Choroid plexus epithelial cell (primary cell): ENCODE results near the gene NHSL2.
A peak's percentile ranks its signal among the peaks of the same experiment; 100 is the strongest.
"Not testable (repeated sequence)": the region's sequence is repeated elsewhere in the genome, so short reads cannot be mapped to it uniquely, and the experiment has no call there.

Experiments
- DNase-seq: peaks from one replicate; pipeline ENCODE4 v3.0.0-alpha.2; 2010; ENCODE audit warnings: low read depth
- H3K4me3 ChIP-seq: 2 replicates; pipeline ENCODE4 v1.5.1; 2011; ENCODE audit warnings: low read depth, mild to moderate bottlenecking, control low read depth, low read length, moderate library complexity
- TF ChIP-seq, protein P1 (sequence below): conservative IDR thresholded peaks from 2 replicates; pipeline ENCODE4 v1.5.1; 2011; ENCODE audit warnings: low read depth, mild to moderate bottlenecking, control low read depth, inconsistent platforms, low read length, moderate library complexity

Gene NHSL2

DNA sequence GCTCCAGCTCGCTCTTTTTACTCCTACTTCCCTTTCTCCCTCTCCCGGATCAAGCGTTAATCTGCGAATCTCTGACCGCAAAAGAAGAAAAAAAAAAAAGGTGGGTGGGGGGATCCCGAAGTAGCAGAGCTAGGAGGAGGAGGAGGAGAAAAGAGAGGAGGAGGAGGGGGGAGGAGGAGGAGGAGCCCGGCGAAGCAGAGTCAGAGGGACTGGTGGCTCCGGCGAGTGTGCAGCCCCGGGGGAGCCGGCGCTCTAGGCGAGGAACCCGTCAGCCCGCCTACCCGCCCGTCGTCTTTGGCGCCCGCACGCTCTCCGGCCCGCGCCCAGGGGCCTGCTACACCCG, at the start of gene NHSL2:
Gene NHSL2, plus strand, starts transcription at position 203 of the 343 bp plus-strand sequence.
- peak within 1 kb of the TSS; percentile 48 for H3K4me3 ChIP-seq
- DNase-seq = no peak

GRCh38 chrX:71867680-71868079, 43.0 kb upstream of the NHSL2 start:
- TF ChIP-seq, protein P1, sequence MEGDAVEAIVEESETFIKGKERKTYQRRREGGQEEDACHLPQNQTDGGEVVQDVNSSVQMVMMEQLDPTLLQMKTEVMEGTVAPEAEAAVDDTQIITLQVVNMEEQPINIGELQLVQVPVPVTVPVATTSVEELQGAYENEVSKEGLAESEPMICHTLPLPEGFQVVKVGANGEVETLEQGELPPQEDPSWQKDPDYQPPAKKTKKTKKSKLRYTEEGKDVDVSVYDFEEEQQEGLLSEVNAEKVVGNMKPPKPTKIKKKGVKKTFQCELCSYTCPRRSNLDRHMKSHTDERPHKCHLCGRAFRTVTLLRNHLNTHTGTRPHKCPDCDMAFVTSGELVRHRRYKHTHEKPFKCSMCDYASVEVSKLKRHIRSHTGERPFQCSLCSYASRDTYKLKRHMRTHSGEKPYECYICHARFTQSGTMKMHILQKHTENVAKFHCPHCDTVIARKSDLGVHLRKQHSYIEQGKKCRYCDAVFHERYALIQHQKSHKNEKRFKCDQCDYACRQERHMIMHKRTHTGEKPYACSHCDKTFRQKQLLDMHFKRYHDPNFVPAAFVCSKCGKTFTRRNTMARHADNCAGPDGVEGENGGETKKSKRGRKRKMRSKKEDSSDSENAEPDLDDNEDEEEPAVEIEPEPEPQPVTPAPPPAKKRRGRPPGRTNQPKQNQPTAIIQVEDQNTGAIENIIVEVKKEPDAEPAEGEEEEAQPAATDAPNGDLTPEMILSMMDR = no peak
- no peak for DNase-seq
- H3K4me3 ChIP-seq = no peak overlapping the region

More for the DNA sequence above, at the start of gene NHSL2:
- TF ChIP-seq, protein P1 = no peak

- H3K4me3 ChIP-seq, DNase-seq: not testable (repeated sequence)
Observed at GRCh38 chrX:71869566-71869965, 41.1 kb upstream of the NHSL2 start.

- TF ChIP-seq, protein P1 = peak; percentile 36
- peak; percentile 2 for DNase-seq
- no peak overlapping the region for H3K4me3 ChIP-seq
Observed at GRCh38 chrX:71870208-71871098, 40.2 kb upstream of the NHSL2 start.

- peak; percentile 4 for DNase-seq
- TF ChIP-seq, protein P1 = no peak
- no peak overlapping the region for H3K4me3 ChIP-seq
Observed at GRCh38 chrX:71871367-71871766, 39.3 kb upstream of the NHSL2 start.

DNA sequence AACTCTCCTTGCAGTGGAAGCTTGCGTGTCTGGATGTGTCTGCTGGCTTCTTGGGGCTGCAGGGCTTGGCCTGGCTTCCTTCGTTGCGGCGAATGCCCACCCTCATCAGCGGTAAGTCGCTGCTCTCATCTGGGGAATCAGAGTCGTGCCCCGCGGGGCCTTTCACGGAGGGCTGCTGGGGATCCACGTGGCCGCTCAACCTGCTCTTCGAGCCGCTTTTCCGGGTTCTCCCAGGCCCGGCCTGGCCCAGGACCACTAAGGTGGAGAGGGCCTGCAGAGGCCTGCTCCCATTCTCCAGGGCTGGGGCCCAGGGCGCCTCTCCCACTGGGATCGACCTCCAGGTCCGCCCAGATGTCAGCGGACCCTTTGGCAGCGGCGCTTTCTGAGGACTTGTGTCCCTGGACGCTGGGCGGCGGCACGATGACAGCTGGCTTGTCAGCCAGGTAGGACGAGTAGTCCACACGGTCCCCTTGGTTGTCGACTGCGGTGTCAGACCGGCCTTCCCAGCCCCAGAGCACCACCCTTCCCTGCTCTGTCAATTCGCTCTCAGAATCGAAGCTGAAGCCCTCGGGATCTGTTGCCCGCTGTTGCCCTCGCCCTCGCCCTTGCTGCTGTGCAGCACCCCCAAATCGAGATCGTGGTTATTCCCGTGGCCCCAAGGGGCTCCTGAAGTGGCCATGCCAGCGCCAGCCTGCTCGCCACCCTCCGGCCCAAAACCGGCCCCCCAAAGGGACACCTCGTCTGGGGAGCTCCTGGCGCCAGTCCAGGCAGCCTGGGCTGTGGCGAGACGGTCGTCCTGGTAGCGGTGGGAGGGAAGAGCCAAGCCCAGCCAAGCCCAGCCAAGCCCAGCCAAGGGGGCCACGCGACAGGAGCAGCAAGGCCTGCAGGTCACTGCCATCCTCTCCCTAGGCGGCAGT, 37.8 kb upstream of the NHSL2 start:
- H3K4me3 ChIP-seq = no peak overlapping the region
- TF ChIP-seq, protein P1 = no peak
- no peak for DNase-seq

GRCh38 chrX:71873459-71873833, 37.2 kb upstream of the NHSL2 start:
- no peak for DNase-seq
- no peak overlapping the region for H3K4me3 ChIP-seq
- TF ChIP-seq, protein P1 = no peak

DNA sequence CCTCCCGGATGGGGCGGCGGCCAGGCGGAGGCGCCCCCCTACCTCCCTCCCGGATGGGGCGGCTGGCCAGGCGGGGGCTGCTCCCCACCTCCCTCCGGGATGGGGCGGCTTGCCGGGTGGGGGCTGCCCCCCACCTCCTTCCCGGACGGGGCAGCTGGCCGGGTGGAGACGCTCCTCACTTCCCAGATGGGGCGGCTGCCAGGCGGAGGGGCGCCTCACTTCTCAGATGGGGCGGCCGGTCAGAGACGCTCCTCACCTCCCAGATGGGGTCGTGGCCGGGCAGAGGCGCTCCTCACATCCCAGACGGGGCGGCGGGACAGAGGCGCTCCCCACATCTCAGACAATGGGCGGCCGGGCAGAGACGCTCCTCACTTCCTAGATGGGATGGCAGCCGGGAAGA, 33.8 kb upstream of the NHSL2 start:
- not testable (repeated sequence) for DNase-seq, H3K4me3 ChIP-seq
